HT-29 (cell line): Measurements from ENCODE around the gene CAD. TPM values are rescaled to one million over a fixed set of nuclear protein-coding genes. Genes with fewer than 3 reads are reported as not detected.

Source experiments
- DNase-seq: peaks from one replicate; pipeline ENCODE4 v3.0.0-alpha.2; 2015; ENCODE audit warnings: low spot score
- total RNA-seq: library from RNA; depleted of rRNA; stranded (reverse); fragments of >200 nt; shearing (Covaris generic); gene quantifications from 2 replicates; pipeline ENCODE4 v1.2.3, GENCODE V29; 2014; rRNA removed

The CAD gene
- total RNA-seq, 1 experiment from 2014 or later = 88.5 TPM

DNA sequence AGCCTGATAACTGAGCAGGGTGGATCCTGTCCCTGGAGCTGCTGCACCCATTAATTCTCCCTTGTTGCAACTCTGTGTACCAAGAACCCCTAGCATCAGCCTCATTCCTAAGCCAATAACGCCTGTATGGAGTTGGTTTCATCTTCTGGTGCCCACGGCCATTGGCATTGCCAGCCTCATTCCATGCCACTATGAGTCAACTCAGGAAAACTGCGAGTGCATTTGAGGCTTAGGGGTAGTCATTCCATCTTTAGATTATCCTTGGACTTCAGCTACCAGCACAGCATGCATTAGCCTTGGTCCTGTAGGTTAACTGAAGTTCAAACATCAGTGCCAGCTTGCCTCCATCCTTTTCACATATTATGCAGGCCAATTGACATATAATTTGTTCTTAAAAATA is 63.7 kb downstream of the CAD start:
- DNase-seq = no peak

DNA sequence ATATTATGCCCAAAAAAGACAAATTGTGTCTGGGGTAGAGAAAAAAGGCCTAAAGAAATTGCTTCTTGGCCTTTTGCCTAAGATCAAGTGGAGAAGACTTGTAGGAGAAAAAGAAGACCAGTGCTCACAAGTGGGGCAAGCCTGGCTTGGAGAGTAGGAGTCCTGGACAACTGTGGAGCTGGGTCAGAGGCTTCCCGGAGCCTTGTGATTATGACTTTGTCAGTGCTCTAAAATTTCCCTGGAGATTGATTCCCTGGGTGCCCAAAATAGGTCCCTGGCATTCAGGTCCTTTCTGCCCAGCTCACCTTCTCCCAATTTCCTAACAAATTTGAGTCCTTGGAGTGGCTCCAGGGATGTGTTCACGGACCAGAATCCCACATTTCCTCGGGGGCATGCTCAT is 64.3 kb downstream of the CAD start:
- no peak for DNase-seq

DNA sequence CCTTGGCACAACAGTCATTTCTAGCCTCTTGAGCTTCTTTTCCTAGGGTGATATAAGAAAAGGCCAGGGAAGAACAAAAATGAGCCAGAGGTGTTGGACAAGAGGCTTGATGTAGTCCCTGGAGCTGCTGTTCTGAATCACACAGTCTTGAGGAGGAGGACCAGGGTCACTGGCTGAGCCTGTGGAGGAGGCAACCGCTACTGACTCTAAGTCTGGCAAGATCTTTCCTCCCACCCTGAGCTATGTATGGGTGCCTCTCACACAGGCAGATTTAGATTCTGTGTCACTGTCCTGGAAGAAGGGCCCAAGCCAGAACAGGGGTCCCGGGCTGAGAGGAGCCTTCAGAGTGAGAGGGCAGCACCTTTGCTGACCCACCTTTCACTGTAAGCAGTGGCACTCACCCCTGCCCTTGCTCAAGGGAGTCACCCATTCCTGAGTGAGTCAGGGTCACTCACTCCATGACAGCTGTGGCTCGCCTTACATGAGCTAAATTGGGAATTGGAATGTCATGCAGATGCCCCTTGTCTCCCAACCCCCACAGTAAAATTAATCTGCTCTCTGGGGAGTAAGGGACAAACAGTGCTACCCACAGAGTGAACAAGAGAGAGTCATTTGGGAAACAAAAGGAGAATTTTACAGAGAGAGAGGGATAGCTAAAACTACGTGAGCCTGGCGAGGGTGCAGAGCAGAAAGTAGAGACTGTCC is 64.8 kb downstream of the CAD start, which contains the start of gene TRIM54:
Gene TRIM54 (plus strand): TSS at position 575 of the 705 bp plus-strand sequence. CDS start 303 bp downstream, outside the sequence.
- DNase-seq = no peak

GRCh38 chr2:27282892-27283291 is 65.7 kb downstream of the CAD start:
- DNase-seq = no peak

DNA sequence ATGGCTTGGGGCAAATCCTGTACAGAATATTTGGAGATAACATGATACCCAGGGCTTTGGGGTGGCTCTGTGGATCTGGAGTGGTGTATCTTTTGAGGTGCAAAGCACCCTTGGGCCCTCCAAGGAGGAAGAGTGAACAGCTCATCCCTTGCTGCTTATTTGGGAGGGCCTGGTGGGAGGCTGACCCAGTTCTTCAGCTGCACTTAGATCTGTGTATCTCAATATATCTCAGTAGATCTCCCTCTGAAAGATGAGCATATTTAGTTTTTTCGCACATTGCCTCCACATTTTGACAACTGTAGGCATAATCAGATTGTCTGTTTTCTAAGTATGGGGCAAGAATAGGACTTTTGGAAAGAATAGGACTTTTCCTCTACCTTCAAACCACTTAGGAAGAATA is 67.8 kb downstream of the CAD start:
- no peak for DNase-seq

GRCh38 chr2:27285481-27285880 is 68.3 kb downstream of the CAD start:
- no peak for DNase-seq

GRCh38 chr2:27288610-27289009 is 71.4 kb downstream of the CAD start:
- no peak for DNase-seq

GRCh38 chr2:27290549-27290948 is 73.4 kb downstream of the CAD start:
- DNase-seq = no peak

DNA sequence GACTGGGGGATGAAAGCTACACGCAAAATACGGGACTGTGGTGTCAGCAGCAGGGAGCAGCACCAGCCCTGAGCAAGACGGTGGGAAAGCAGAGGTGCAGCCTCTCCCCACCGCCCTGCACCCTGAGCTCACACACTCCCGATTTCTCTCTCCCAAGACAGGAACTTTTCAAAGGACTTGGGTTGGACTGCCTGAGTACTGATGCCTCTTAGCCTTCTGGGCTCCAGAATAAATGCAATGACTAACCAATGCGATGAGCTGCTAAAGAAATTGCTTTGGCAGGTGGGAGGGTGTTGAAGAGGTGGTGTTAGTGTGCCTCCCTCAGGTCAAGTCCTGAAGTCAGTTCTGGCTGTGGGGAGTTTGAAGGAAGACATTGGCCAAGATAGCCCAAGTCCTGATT is 74.7 kb downstream of the CAD start:
- DNase-seq = no peak

Other genes with a start within 250 kb of the CAD start
- 6.9 and 7.4 TPM in 2 replicates for gene MAPRE3, start 246.7 kb upstream of the CAD start, total RNA-seq
- 35.6 and 42.0 TPM in 2 replicates for gene TMEM214, start 184.4 kb upstream of the CAD start, total RNA-seq
- 28.1 and 34.5 TPM in 2 replicates for gene AGBL5, start 165.7 kb upstream of the CAD start, total RNA-seq
- 107 and 127 TPM in 2 replicates for gene OST4, start 145.7 kb upstream of the CAD start, total RNA-seq
- gene EMILIN1, start 138.8 kb upstream of the CAD start, total RNA-seq = 0.65 and 1.1 TPM in 2 replicates
- gene KHK, start 130.6 kb upstream of the CAD start, total RNA-seq = 4.1 and 4.2 TPM in 2 replicates
- gene CGREF1, start 98.2 kb upstream of the CAD start, total RNA-seq = 38.2 and 42.0 TPM in 2 replicates
- not detected in 2 replicates for gene ABHD1, start 93.6 kb upstream of the CAD start, total RNA-seq
- gene PREB, start 82.7 kb upstream of the CAD start, total RNA-seq = 84.6 and 96.2 TPM in 2 replicates
- not detected in 2 replicates for gene PRR30, start 78.0 kb upstream of the CAD start, total RNA-seq
- not detected in 2 replicates for gene TCF23, start 68.4 kb upstream of the CAD start, total RNA-seq
- 75.0 and 86.6 TPM in 2 replicates for gene ATRAID, start 5.3 kb upstream of the CAD start, total RNA-seq
- gene SLC5A6, start 5.1 kb upstream of the CAD start, total RNA-seq = 48.8 and 55.0 TPM in 2 replicates
- gene SLC30A3, start 45.7 kb downstream of the CAD start, total RNA-seq = not detected in 2 replicates
- not detected in 2 replicates for gene DNAJC5G, start 58.1 kb downstream of the CAD start, total RNA-seq
- gene TRIM54, start 65.1 kb downstream of the CAD start, total RNA-seq = 5.8 and 7.1 TPM in 2 replicates
- 4.9 and 5.6 TPM in 2 replicates for gene UCN, start 91.1 kb downstream of the CAD start, total RNA-seq
- 37.3 and 40.5 TPM in 2 replicates for gene MPV17, start 105.7 kb downstream of the CAD start, total RNA-seq
- 62.4 and 65.1 TPM in 2 replicates for gene GTF3C2, start 139.4 kb downstream of the CAD start, total RNA-seq
- 26.6 and 31.9 TPM in 2 replicates for gene EIF2B4, start 153.0 kb downstream of the CAD start, total RNA-seq
- 72.8 and 79.9 TPM in 2 replicates for gene SNX17, start 153.2 kb downstream of the CAD start, total RNA-seq
- 16.0 and 20.4 TPM in 2 replicates for gene ZNF513, start 163.4 kb downstream of the CAD start, total RNA-seq
- 141 and 148 TPM in 2 replicates for gene PPM1G, start 192.2 kb downstream of the CAD start, total RNA-seq
- 49.7 and 50.1 TPM in 2 replicates for gene NRBP1, start 211.3 kb downstream of the CAD start, total RNA-seq
- 29.3 and 30.4 TPM in 2 replicates for gene KRTCAP3, start 225.0 kb downstream of the CAD start, total RNA-seq